Mammary epithelial cell (primary cell): ENCODE results near the gene NHERF1.

Experiments used
- CTCF ChIP-seq, 2 donors: IDR thresholded peaks in 1 of 2; conservative IDR thresholded peaks in 1 of 2; 2 replicates each; pipeline ENCODE4 v1.5.1; 2011 to 2012; ENCODE audit warnings: inconsistent platforms in 2 of 2, low read length in 2 of 2, mild to moderate bottlenecking in 2 of 2, control low read depth in 1 of 2, low read depth in 1 of 2; ENCODE audit not compliant: insufficient read depth in 1 of 2; ENCODE audit errors: extremely low read depth in 1 of 2
- EZH2 ChIP-seq: IDR thresholded peaks from 2 replicates; pipeline ENCODE4 v1.6.1; 2012; ENCODE audit warnings: low read length, inconsistent platforms, borderline replicate concordance

- TF ChIP-seq CTCF (conservative IDR thresholded peaks at IDR 0.05 in 1 of 2, IDR thresholded peaks at IDR 0.05 in 1 of 2; ENCODE audit: extremely low read depth in 1 of 2, insufficient read depth in 1 of 2, low read depth in 1 of 2, low read length in 2 of 2) (no peak), EZH2 (no peak)
These were observed 55.0 kb downstream of the NHERF1 start for GRCh38 chr17:74803388-74803930.
